ENCODE measurements around the gene LRRC8B. TPM values are rescaled to one million over a fixed set of nuclear protein-coding genes. Genes with fewer than 3 reads are reported as not detected.
"Not testable (repeated sequence)": the region's sequence is repeated elsewhere in the genome, so short reads cannot be mapped to it uniquely, and the experiment has no call there.

The LRRC8B gene
- total RNA-seq, 2 experiments from 2014 or later, result 41.1 to 42.1 TPM

DNA sequence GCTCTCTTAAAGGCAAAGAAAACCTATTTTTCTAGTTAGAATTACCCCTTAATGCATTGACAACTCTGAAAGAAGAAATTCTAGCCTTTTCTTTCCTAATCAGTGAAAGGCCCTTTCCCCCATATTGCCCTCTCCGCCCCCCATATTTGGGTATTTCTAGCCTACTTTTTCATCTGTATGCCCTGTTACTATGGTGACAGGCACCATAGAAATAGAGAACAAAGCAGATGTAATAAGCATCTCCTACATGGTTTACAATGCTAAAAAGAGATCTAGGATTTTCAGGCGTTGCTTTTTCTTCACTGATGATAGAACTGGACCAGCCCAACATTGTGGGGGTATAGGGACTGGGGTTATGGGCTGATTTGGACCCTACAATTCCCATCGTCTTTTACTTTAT, 14.5 kb downstream of the LRRC8B start:
- H3K9me3 Mint-ChIP-seq, result peaks cover 2% of the 10 kb centered on the region
- peak overlapping the region; percentile 92 for H3K27ac Mint-ChIP-seq
- H3K4me3 Mint-ChIP-seq, result no peak overlapping the region
- no peak for DNase-seq
- peaks cover 80% of the 10 kb centered on the region for H3K4me1 Mint-ChIP-seq (ENCODE audit: low read depth)
- POLR2A ChIA-PET, result interaction anchor here (1.3 to 3.3 kb wide), 3 partner anchors 64 to 95 kb away, joined by 4 to 22 read pairs (median 12); no protein-coding TSS in a partner anchor
- H3K36me3 Mint-ChIP-seq, result peaks cover 54% of the 10 kb centered on the region
- CTCF ChIA-PET, result interaction anchor here (1.1 kb wide), 1 partner anchor 11 kb away, joined by 3 read pairs; no protein-coding TSS in a partner anchor
- no peaks in the 10 kb centered on the region for H3K27me3 Mint-ChIP-seq
- intact Hi-C loops (cut with micrococcal nuclease), result loop anchor here (5.0 kb wide), 1 partner anchor 497 kb away; no protein-coding TSS in a partner anchor

DNA sequence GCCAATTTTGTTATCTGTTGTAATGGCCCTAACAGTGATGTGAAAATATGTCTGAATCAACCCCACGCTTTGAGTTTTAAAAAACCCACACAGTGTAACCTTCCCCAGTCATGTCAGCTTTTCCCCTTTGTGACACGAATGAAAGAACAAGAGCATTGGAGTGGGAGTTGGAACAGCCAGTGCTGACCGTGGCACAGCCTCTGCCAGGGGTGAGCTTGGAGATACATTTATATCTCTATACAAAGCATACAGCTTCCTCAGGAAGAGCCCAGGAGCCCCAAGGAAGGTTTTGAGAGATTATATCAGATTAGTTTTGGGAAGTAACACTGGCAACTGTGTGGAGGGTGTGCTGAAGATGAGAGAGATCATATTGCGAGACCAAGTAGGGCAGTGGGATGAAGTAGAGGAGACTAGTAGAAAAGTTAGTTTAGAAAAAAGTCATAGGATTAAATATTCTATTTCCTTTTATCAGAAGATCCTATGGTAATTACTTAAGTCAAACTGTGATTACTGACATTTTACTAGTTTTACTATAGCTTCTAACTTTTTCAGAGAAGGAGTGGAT, 15.9 kb downstream of the LRRC8B start:
- Mint-ChIP-seq H3K4me3 (peak overlapping the region; percentile 1), H3K27ac (peak overlapping the region; percentile 88), H3K27me3 (no peaks in the 10 kb centered on the region), H3K9me3 (peaks cover 2% of the 10 kb centered on the region), H3K4me1 (ENCODE audit: low read depth) (peaks cover 80% of the 10 kb centered on the region), H3K36me3 (peaks cover 44% of the 10 kb centered on the region)
- CTCF ChIA-PET, result interaction anchor here (0.7 to 1.3 kb wide), 8 partner anchors 16 to 550 kb away, joined by 3 to 4 read pairs (median 3); partner anchors contain the start of gene LRRC8B
- POLR2A ChIA-PET, result interaction anchor here (0.5 to 3.3 kb wide), 11 partner anchors 9 to 237 kb away, joined by 3 to 22 read pairs (median 3); no protein-coding TSS in a partner anchor
- intact Hi-C loops (cut with micrococcal nuclease), result no loop called here
- peak; percentile 53 for DNase-seq

DNA sequence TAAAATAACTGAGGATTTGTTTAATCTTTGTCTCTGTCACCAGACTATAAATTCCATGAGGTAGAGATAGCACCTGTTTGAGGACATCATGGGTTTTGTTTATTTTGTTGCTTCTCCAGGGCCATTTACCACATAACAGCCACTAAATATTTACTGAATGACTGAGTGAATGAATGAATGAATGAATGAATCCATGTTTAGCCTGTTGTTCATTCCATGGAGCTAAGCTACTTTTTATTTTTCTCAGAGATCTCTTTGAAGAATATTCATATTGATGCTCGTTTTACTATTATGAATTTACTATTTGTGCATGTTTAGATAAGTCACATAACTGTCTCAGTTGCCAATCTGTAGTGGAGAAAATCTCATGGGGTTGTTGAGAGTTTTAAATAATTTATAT, 17.7 kb downstream of the LRRC8B start:
- H3K27ac Mint-ChIP-seq, result peak overlapping the region; percentile 83
- CTCF ChIA-PET, result interaction anchor here (1.2 kb wide), 1 partner anchor 221 kb away, joined by 3 read pairs; no protein-coding TSS in a partner anchor

DNA sequence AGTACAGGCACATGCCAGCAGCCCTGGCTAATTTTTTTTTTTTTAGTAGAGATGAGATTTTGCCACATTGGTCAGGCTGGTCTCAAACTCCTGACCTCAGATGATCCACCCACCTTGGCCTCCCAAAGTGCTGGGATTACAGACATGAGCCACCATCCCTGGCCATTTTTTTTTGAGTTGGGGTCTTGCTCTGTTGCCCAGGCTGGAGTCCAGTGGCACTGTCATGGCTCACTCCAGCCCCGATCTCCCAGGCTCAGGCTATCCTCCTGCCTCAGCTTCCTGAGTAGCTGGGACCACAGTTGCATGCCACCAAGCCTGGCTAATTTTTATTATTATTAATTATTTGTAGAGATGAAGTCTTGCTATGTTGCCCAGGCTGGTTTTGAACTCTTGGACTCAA, 19.0 kb downstream of the LRRC8B start:
- CTCF ChIA-PET, H3K27me3 Mint-ChIP-seq, H3K9me3 Mint-ChIP-seq, DNase-seq, H3K4me3 Mint-ChIP-seq: not testable (repeated sequence)
- H3K36me3 Mint-ChIP-seq, result peaks cover 29% of the 10 kb centered on the region
- intact Hi-C loops (cut with micrococcal nuclease), result loop anchor here (2.0 kb wide), 1 partner anchor 65 kb away; no protein-coding TSS in a partner anchor
- H3K27ac Mint-ChIP-seq, result peak overlapping the region; percentile 85
- H3K4me1 Mint-ChIP-seq (ENCODE audit: low read depth), result peaks cover 82% of the 10 kb centered on the region
- POLR2A ChIA-PET, result interaction anchor here (1.3 kb wide), 1 partner anchor 68 kb away, joined by 3 read pairs; no protein-coding TSS in a partner anchor

More for the DNA sequence above, 17.7 kb downstream of the LRRC8B start:
- peaks cover 2% of the 10 kb centered on the region for H3K9me3 Mint-ChIP-seq
- POLR2A ChIA-PET, result interaction anchor here (1.6 to 3.3 kb wide), 2 partner anchors 14 to 61 kb away, joined by 4 to 22 read pairs; no protein-coding TSS in a partner anchor
- H3K4me3 Mint-ChIP-seq, result no peak overlapping the region
- DNase-seq, result no peak
- peaks cover 80% of the 10 kb centered on the region for H3K4me1 Mint-ChIP-seq (ENCODE audit: low read depth)
- intact Hi-C loops (cut with micrococcal nuclease), result no loop called here
- no peaks in the 10 kb centered on the region for H3K27me3 Mint-ChIP-seq
- H3K36me3 Mint-ChIP-seq, result peaks cover 37% of the 10 kb centered on the region

DNA sequence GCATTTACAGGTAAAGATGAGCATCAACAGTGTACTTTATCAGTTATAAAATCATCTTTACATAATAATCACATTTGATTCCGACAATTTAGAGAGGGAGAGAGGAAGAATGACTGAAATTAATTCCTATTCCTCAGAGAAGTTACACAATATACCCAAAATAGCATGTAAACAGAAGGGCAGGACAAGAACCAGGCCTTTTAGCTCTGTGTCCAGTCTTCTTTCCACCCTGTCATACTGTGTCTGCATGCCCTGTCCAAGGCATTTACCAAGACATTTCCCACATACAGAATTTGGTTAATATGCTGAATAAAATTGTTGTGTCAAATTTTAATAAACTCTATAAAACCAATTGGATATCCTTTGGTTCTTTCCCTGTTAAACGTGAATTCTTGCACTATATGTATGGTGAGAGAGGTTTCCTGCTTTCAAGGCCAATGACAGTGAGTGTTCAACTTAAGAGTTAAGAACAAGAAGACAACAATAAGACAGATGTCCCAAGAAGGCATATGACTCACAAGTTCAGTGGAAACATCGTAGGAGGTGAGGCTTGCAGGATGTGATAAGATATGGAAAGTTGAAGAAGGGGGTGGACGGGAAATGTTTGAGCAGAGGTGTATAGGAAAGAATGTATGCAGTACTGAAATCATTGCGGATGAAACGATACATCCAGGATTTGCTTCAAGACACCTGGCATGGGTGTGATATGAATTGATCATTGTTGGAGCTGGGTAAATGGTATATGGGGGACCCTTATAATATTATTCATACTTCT, 20.8 kb downstream of the LRRC8B start:
- H3K27ac Mint-ChIP-seq, result peak overlapping the region; percentile 85
- ChIA-PET CTCF (interaction anchor here (0.7 to 2.0 kb wide), 4 partner anchors 55 to 218 kb away, joined by 3 to 14 read pairs (median 4); no protein-coding TSS in a partner anchor), POLR2A (interaction anchor here (0.5 to 3.7 kb wide), 11 partner anchors 9 to 428 kb away, joined by 3 to 32 read pairs (median 4); partner anchors contain the start of genes LRRC8B and LRRC8C)
- intact Hi-C loops (cut with micrococcal nuclease), result loop anchor here (1.0 to 2.0 kb wide), 5 partner anchors 8 to 174 kb away; partner anchors contain the start of gene LRRC8B
- no peaks in the 10 kb centered on the region for H3K27me3 Mint-ChIP-seq
- H3K4me3 Mint-ChIP-seq, result peak overlapping the region; percentile 43
- H3K36me3 Mint-ChIP-seq, result peaks cover 32% of the 10 kb centered on the region
- DNase-seq, result peak; percentile 68
- H3K4me1 Mint-ChIP-seq (ENCODE audit: low read depth), result peaks cover 85% of the 10 kb centered on the region
- peaks cover 2% of the 10 kb centered on the region for H3K9me3 Mint-ChIP-seq

DNA sequence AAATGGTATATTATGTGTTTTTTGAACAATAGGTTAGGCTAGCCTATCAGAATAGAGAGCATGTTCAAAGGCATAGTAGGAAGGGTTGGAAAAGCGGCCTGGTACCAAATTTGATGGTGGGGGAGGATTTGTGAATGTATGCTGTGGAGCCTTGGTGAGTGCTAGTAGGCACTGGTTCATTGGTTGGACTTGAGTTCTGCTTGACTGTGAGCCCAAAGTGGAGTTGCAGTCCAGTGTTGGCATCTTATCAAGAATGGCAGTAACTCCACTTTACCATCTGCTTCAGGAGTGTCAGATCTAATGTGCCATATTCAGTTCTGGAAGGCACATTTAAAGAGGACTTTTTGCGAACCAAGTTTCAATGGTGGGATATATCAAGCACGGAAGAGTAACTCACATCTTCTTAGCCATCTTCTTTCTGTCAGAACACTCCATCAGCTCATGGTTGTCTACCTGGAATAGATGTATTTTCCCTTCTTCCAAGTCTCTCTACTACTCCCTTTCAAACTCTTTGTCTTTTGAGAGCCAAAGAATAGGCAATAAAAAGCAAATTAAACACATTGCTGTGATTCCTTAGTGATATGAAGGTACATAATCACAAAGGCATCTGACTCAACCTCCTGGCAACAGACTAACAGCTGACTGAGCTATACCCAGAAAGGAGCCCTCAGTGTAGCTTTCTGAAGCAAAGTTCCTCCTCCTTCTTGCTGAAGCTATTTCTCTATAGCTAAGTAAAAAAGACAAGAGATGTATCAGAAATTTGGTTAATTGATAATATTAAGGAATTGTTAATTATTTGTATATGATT, 21.7 kb downstream of the LRRC8B start:
- no peaks in the 10 kb centered on the region for H3K9me3 Mint-ChIP-seq
- POLR2A ChIA-PET, result interaction anchor here (1.0 to 3.7 kb wide), 9 partner anchors 10 to 429 kb away, joined by 3 to 32 read pairs (median 5); partner anchors contain the start of genes LRRC8B and LRRC8C
- peak overlapping the region; percentile 27 for H3K4me3 Mint-ChIP-seq
- intact Hi-C loops (cut with micrococcal nuclease), result loop anchor here (2.0 kb wide), 1 partner anchor 43 kb away; no protein-coding TSS in a partner anchor
- H3K4me1 Mint-ChIP-seq (ENCODE audit: low read depth), result peaks cover 86% of the 10 kb centered on the region
- H3K36me3 Mint-ChIP-seq, result peaks cover 33% of the 10 kb centered on the region
- H3K27me3 Mint-ChIP-seq, result no peaks in the 10 kb centered on the region
- peak overlapping the region; percentile 85 for H3K27ac Mint-ChIP-seq
- DNase-seq, result peak; percentile 33
- CTCF ChIA-PET, result interaction anchor here (0.7 to 2.0 kb wide), 6 partner anchors 54 to 217 kb away, joined by 3 to 14 read pairs (median 4); no protein-coding TSS in a partner anchor

DNA sequence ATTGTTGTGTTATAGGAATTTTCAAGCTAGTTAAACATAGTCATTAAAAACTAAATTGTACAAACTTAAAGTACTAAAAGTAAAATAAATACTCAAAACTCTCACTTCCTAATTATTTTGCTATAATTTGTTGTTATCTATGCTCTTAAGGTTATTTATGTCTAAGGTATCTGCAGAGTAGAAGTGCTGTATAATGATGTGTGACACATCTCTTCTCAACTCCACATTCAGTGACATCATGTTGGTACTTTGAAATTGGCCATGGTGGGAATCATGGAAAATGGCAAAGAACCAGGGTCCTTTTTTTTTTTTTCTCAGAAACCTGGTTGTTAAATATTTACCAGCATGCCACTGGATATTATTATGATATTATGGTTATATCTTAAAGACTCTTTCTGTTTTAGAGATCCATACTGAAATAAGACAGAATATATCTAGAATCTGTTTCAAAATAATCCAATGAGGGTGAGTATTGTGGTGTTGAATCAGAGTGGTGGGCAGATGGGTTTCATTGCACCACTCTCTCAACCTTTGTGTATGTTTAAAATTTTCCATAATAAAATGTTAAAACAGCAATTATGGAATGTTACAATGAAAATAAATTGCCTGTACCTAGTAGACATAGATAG, 22.4 kb downstream of the LRRC8B start:
- POLR2A ChIA-PET, result interaction anchor here (1.0 to 3.7 kb wide), 7 partner anchors 10 to 86 kb away, joined by 4 to 32 read pairs (median 6); partner anchors contain the start of genes LRRC8B and LRRC8C
- peak overlapping the region; percentile 85 for H3K27ac Mint-ChIP-seq
- DNase-seq, result no peak
- H3K9me3 Mint-ChIP-seq, result no peaks in the 10 kb centered on the region
- CTCF ChIA-PET, result interaction anchor here (0.8 to 2.0 kb wide), 5 partner anchors 53 to 548 kb away, joined by 3 to 14 read pairs (median 3); no protein-coding TSS in a partner anchor
- intact Hi-C loops (cut with micrococcal nuclease), result loop anchor here (1.0 to 2.0 kb wide), 2 partner anchors 42 to 56 kb away; no protein-coding TSS in a partner anchor
- H3K27me3 Mint-ChIP-seq, result no peaks in the 10 kb centered on the region
- peaks cover 30% of the 10 kb centered on the region for H3K36me3 Mint-ChIP-seq
- no peak overlapping the region for H3K4me3 Mint-ChIP-seq
- peaks cover 86% of the 10 kb centered on the region for H3K4me1 Mint-ChIP-seq (ENCODE audit: low read depth)

DNA sequence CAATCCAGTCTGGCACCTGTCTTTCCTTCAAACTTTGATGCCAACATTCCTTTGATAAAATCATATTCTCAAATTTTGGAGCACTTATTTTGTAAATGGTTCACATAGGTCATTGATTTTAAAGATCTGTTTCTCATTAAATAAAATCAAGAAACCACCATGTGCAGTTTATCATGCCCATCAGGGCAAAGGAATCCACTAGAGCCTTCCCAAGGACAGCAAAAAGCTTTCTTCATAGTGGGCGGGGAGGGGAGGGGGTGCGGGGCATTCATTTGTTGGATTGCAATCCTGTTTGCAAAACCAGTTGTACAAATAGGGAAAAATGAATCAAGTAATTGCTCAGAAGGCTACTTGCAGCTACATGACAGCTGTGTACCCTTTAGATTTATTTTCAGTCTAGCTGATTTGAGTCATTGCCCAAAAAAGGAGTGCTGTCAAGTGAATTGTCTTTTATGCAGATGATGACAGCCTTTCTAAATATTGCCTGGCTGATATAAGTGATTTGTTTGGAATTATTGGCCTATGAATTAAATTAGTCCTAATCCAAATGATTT, 23.0 kb downstream of the LRRC8B start:
- H3K36me3 Mint-ChIP-seq, result peaks cover 30% of the 10 kb centered on the region
- H3K27me3 Mint-ChIP-seq, result no peaks in the 10 kb centered on the region
- intact Hi-C loops (cut with micrococcal nuclease), result loop anchor here (1.0 to 2.0 kb wide), 2 partner anchors 41 to 56 kb away; no protein-coding TSS in a partner anchor
- peaks cover 88% of the 10 kb centered on the region for H3K4me1 Mint-ChIP-seq (ENCODE audit: low read depth)
- peak; percentile 71 for DNase-seq
- no peaks in the 10 kb centered on the region for H3K9me3 Mint-ChIP-seq
- H3K27ac Mint-ChIP-seq, result peak overlapping the region; percentile 85
- ChIA-PET CTCF (interaction anchor here (1.0 kb wide), 1 partner anchor 549 kb away, joined by 3 read pairs; no protein-coding TSS in a partner anchor), POLR2A (interaction anchor here (1.0 to 3.7 kb wide), 3 partner anchors 11 to 61 kb away, joined by 4 to 32 read pairs (median 16); no protein-coding TSS in a partner anchor)
- peak overlapping the region; percentile 30 for H3K4me3 Mint-ChIP-seq

DNA sequence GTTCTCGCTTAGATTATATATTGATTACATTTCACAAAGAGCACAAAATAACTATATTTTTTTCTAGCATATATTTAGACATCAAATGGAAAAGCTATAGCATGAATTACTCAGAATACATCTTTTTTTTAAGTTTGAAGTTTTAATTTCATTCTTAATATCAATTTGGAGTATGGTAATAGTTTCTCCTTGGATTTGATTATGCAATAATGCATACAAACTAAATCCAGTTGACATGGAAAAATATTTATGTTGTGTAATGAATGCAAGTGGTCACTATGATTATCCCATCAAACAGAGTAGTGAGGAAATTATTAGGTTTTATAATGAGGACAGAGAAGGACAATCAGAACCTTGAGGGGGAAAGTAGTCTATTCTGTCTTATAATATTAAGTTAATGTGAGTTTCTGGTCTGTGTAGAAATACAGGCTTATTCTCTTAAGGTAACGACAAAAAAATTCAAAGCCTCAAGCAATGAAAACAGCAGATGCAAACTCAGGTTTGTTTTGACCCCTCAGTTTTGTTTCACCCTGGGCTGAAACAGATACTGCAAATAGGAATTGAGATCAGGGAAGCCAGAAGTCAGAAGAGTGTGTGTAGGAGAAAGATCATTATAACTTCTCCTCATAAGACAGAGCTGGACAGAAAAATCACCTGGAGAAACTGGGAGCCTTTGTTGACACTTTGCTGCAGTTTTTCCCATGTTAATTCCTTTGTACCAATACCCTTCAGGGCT, 23.7 kb downstream of the LRRC8B start:
- intact Hi-C loops (cut with micrococcal nuclease), result no loop called here
- POLR2A ChIA-PET, result interaction anchor here (1.0 to 3.7 kb wide), 3 partner anchors 12 to 60 kb away, joined by 4 to 32 read pairs (median 16); no protein-coding TSS in a partner anchor
- H3K27me3 Mint-ChIP-seq, result no peaks in the 10 kb centered on the region
- H3K9me3 Mint-ChIP-seq, result no peaks in the 10 kb centered on the region
- H3K36me3 Mint-ChIP-seq, result peaks cover 32% of the 10 kb centered on the region
- H3K4me3 Mint-ChIP-seq, result no peak overlapping the region
- H3K4me1 Mint-ChIP-seq (ENCODE audit: low read depth), result peaks cover 88% of the 10 kb centered on the region
- H3K27ac Mint-ChIP-seq, result peak overlapping the region; percentile 85
- CTCF ChIA-PET, result interaction anchor here (1.0 kb wide), 1 partner anchor 549 kb away, joined by 3 read pairs; no protein-coding TSS in a partner anchor
- DNase-seq, result no peak

DNA sequence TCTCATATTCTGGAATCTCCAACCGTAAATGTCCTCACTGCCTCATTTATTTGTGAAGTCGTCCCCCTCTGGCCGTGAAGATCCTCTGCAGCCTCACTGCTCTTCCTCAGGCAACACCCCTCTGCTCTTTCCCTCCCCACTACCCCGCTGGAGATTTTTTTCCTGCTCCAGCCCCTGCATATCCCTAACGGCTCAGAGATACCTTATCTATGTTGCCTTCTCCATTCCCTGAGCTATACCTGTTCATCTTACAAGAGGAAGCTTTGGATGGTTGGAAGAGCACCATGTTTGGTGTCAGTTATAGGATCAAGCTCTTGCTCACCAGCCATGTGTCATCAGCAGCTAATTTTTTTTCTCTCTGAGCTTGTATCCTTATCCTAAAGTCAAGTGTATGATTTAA, 26.4 kb downstream of the LRRC8B start:
- H3K4me1 Mint-ChIP-seq (ENCODE audit: low read depth), result peaks cover 85% of the 10 kb centered on the region
- peak overlapping the region; percentile 29 for H3K27ac Mint-ChIP-seq
- peaks cover 49% of the 10 kb centered on the region for H3K36me3 Mint-ChIP-seq
- no peaks in the 10 kb centered on the region for H3K9me3 Mint-ChIP-seq
- ChIA-PET POLR2A (no interaction called here), CTCF (no interaction called here)
- no peaks in the 10 kb centered on the region for H3K27me3 Mint-ChIP-seq
- intact Hi-C loops (cut with micrococcal nuclease), result no loop called here
- H3K4me3 Mint-ChIP-seq, result no peak overlapping the region
- no peak for DNase-seq
